ENCODE results near the gene NASP.
A peak's percentile ranks its signal among the peaks of the same experiment; 100 is the strongest.
"Not testable (repeated sequence)": the region's sequence is repeated elsewhere in the genome, so short reads cannot be mapped to it uniquely, and the experiment has no call there.

The NASP gene

DNA sequence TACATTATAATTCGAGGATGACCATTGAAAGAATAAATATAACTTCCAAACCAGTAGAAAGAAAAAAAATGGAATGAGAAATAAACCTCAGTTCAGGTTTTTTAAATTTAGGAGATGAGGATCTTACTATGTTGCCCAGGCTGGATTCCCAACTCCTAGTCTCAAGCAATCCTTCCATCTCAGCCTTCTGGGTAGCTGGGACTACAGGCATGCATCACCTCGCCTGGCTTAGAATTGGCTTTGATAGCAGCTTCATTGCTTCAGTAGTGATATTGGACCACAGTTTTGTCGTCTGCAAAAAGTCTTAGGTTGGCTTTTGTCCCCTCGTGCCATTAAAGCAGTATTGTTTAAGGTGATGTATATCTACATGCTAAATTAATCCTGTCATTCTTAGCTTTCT is 2.9 kb downstream of the NASP start:
- H3K27ac ChIP-seq = peak overlapping the region; percentile 89; the same call in 1 of the 2 replicates
- TF ChIP-seq, protein P1, sequence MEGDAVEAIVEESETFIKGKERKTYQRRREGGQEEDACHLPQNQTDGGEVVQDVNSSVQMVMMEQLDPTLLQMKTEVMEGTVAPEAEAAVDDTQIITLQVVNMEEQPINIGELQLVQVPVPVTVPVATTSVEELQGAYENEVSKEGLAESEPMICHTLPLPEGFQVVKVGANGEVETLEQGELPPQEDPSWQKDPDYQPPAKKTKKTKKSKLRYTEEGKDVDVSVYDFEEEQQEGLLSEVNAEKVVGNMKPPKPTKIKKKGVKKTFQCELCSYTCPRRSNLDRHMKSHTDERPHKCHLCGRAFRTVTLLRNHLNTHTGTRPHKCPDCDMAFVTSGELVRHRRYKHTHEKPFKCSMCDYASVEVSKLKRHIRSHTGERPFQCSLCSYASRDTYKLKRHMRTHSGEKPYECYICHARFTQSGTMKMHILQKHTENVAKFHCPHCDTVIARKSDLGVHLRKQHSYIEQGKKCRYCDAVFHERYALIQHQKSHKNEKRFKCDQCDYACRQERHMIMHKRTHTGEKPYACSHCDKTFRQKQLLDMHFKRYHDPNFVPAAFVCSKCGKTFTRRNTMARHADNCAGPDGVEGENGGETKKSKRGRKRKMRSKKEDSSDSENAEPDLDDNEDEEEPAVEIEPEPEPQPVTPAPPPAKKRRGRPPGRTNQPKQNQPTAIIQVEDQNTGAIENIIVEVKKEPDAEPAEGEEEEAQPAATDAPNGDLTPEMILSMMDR (conservative IDR thresholded peaks at IDR 0.05) = no peak

- TF ChIP-seq, protein P1 (conservative IDR thresholded peaks at IDR 0.05) = no peak
- H3K27ac ChIP-seq = peak overlapping the region; percentile 64
These were observed 6.0 kb downstream of the NASP start for GRCh38 chr1:45589861-45590260.

DNA sequence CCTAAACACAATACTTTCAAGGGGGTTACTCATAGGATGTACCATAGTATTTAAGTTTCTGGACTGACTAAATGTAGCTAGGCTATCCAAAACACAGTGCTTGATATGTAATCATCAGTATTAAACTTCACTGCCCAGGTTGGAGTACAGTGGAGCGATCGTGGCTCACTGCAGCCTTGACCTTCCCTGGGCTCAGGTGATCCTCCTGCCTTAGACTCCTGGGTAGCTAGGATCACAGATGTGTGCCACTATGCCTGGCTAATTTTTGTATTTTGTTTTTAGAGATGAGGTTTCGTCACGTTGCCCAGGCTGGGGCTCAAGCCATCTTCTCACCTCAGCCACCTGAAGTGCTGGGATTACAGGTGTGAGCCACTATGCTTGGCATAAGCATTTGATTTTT is 10.6 kb downstream of the NASP start:
- no peak overlapping the region for H3K27ac ChIP-seq
- TF ChIP-seq, protein P1 (conservative IDR thresholded peaks at IDR 0.05) = no peak

DNA sequence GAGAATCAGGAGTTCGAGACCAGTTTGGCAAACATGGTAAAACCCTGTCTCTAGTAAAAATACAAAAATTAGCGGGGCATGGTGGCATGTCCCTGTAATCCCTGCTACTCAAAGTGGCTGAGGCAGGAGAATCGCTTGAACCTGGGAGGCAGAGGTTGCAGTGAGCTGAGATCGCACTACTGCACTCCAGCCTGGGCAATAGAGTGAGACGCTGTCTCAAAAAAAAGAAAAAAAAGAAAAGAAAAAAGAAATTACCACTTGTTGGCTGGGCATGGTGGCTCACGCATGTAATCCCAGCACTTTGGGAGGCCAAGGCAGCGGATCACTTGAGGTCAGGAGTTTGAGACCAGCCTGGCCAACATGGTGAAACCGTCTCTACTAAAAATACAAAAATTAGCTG is 12.9 kb downstream of the NASP start:
- H3K27ac ChIP-seq = not testable (repeated sequence)

GRCh38 chr1:45604239-45604638 is 20.4 kb downstream of the NASP start:
- H3K27ac ChIP-seq = no peak overlapping the region
- TF ChIP-seq, protein P1 (conservative IDR thresholded peaks at IDR 0.05) = no peak

GRCh38 chr1:45607404-45608074 is 23.7 kb downstream of the NASP start:
- no peak overlapping the region for H3K27ac ChIP-seq
- TF ChIP-seq, protein P1 (conservative IDR thresholded peaks at IDR 0.05) = no peak

GRCh38 chr1:45608175-45609156 is 24.6 kb downstream of the NASP start:
- H3K27ac ChIP-seq = no peak overlapping the region
- TF ChIP-seq, protein P1 (conservative IDR thresholded peaks at IDR 0.05) = no peak
